ENCODE data around the gene MAMLD1. TPM values are rescaled to one million over a fixed set of nuclear protein-coding genes. Genes with fewer than 3 reads are reported as not detected.

MAMLD1 gene
- total RNA-seq, 1 experiment from 2014 or later = 0.30 TPM

DNA sequence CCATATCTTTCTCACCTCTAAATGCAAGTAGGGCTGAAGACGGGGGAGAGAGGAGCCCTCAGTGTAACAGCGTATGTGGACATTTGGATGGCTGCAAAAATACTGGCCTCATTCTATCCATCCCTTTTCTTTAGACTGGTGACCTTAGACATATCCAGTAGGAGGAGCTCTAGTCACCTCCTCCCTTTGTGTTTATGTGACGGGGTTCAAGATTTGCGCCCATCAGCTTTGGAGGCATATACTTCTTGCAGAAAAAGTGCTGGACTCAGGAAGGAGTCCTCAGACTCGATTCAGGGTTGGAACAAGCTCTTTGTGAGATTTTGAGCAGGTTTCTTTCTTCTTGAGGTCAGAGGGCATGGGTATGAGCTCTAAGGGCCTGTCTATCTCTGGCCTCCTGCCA is 86.2 kb downstream of the MAMLD1 start:
- no peak for DNase-seq (ENCODE audit: low read depth)
- in situ Hi-C loops (cut with HindIII; ENCODE audit: low pct_unique_long_range_greater_than_20kb, low sequenced_read_pairs) = no loop called here

DNA sequence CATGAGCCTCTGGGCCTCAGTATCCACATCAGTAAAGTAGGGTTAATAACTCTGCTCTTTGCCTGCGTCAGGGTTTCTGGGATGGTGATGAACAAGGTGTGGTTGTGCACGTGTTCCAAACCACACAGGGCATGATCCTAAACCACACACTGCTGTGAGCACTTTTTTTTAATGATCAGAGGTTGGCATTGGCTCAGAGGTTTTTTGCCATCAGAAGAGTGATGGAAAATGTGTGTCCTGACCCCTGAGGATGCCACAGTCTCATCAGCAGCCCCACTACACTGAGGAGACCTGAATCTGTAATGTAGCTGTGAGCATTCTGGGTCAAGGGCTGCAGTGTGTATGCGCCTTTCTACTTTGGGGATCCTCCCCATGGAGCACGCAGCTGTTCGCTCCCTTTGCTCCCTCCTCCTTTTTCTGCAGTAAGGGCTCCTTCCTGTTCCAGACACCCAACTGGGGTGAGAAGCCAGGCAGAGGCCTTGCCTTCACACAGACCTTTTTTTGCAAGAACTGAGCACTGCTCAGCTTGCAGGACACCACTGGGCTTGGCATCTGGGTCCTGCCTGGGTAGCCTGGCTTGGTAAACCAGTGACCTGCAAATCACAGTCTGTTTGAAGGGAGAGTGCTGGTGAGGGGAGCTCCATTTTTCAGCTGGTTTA is 87.5 kb downstream of the MAMLD1 start:
- in situ Hi-C loops (cut with HindIII; ENCODE audit: low pct_unique_long_range_greater_than_20kb, low sequenced_read_pairs) = no loop called here
- no peak for DNase-seq (ENCODE audit: low read depth)

- in situ Hi-C loops (cut with HindIII; ENCODE audit: low pct_unique_long_range_greater_than_20kb, low sequenced_read_pairs) = no loop called here
- DNase-seq (ENCODE audit: low read depth) = no peak
These were observed 88.8 kb downstream of the MAMLD1 start for GRCh38 chrX:150451953-150452352.

GRCh38 chrX:150454083-150454482 is 91.0 kb downstream of the MAMLD1 start:
- in situ Hi-C loops (cut with HindIII; ENCODE audit: low pct_unique_long_range_greater_than_20kb, low sequenced_read_pairs) = no loop called here
- no peak for DNase-seq (ENCODE audit: low read depth)

GRCh38 chrX:150454508-150455214 is 91.5 kb downstream of the MAMLD1 start:
- in situ Hi-C loops (cut with HindIII; ENCODE audit: low pct_unique_long_range_greater_than_20kb, low sequenced_read_pairs) = no loop called here
- DNase-seq (ENCODE audit: low read depth) = no peak

GRCh38 chrX:150455215-150455608 is 92.1 kb downstream of the MAMLD1 start:
- DNase-seq (ENCODE audit: low read depth) = no peak
- in situ Hi-C loops (cut with HindIII; ENCODE audit: low pct_unique_long_range_greater_than_20kb, low sequenced_read_pairs) = no loop called here

DNA sequence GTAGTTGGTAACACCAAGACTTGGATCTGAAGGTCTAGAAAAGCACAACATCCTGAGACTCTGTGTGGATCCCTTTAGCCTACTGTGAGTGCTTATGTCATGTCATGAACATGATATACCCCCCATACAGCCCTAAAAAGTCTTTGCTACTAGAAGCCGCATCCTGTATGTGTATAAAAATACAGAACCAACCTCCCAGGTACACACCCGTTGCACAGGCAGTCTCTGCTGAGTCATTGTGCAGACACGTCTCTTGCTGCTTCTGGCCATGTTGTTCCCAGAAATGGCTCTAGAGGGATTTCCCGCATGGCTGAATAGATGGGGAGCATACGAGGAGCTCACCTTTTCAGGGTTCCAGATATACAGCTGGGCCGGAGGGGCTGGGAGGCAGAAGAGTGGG is 93.3 kb downstream of the MAMLD1 start:
- in situ Hi-C loops (cut with HindIII; ENCODE audit: low pct_unique_long_range_greater_than_20kb, low sequenced_read_pairs) = no loop called here
- DNase-seq (ENCODE audit: low read depth) = no peak

DNA sequence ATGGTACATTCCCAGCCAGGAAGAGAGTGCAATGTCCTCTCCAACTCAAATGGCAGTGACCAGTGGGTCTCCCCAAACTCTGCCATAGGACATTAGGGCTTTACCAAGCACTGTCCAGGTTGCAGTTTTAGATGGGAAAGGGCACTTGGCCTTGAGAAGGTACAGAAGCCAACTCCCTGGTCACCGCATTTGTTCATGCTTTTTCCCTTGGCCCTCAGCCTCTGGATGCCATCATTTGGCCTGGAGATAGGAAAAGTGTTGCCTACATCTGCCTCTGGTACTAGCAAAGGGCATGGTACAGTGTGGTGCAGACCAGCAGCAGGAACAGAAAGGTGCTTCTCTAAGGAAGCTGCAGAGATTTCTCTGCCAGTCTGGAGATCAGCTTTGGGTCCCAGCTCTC is 93.8 kb downstream of the MAMLD1 start:
- no peak for DNase-seq (ENCODE audit: low read depth)
- in situ Hi-C loops (cut with HindIII; ENCODE audit: low pct_unique_long_range_greater_than_20kb, low sequenced_read_pairs) = no loop called here

DNA sequence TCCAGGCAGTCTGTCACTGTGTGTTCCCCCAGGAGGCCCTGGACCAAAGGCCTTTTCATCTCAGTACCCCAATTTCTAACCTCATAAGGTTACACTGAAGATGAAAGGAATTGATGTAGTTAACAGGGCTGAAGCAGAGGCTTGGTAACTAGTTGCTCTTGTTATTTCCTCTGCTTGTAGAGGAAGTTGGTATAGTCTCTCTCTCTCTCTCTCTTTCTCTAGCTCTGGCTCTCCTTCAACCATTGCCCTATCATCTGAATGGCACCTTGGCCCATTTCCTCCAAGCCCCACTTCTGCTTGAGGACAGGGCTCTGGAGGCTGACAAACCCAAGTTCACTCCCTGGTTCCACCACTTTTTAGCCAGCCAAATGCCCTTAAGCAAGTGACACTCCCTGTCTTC is 96.1 kb downstream of the MAMLD1 start:
- DNase-seq (ENCODE audit: low read depth) = no peak
- in situ Hi-C loops (cut with HindIII; ENCODE audit: low pct_unique_long_range_greater_than_20kb, low sequenced_read_pairs) = no loop called here

- DNase-seq (ENCODE audit: low read depth) = no peak
- in situ Hi-C loops (cut with HindIII; ENCODE audit: low pct_unique_long_range_greater_than_20kb, low sequenced_read_pairs) = no loop called here
These were observed 96.9 kb downstream of the MAMLD1 start for GRCh38 chrX:150460063-150460462.

DNA sequence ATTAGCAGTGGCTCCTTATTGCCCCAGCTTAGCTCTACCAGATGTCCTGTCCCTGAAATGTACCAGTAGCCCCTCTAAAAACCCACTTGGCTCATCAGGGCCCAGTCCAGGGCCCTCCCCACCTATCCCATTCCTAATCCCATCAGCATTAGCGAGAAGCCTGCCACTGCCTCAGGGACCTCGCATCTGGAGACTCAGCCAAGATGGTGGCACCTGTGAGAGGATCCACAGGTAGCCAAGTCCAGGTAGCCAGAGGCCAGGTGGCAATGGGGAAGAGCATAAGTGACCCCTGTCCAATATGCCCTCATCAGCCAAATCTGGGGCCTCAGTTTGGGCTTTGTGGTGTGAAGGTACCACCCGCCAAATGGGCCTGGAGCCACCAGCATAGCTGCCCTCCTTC is 97.7 kb downstream of the MAMLD1 start:
- DNase-seq (ENCODE audit: low read depth) = no peak
- in situ Hi-C loops (cut with HindIII; ENCODE audit: low pct_unique_long_range_greater_than_20kb, low sequenced_read_pairs) = no loop called here

DNA sequence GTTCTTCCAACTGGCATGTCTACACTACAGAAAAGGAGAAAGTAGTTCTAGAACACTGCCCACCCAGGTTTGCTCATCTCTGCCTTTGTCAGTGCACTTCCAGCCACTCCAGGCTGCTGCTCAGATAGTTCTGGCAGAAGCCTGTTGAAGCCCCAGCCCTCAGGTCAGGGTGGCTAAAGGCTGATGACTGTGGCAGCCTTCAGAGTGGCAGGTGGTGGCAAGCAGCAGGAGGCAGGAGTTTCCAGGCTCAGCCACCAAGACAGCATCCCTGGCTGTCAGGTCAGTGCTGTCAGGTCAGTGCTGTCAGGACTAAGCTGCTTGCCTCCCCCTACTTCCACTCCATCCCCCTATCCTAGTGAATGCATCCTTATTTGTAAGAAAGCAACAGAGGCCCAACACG is 100.4 kb downstream of the MAMLD1 start:
- no peak for DNase-seq (ENCODE audit: low read depth)

GRCh38 chrX:150464001-150464400 is 100.9 kb downstream of the MAMLD1 start:
- no peak for DNase-seq (ENCODE audit: low read depth)
- in situ Hi-C loops (cut with HindIII; ENCODE audit: low pct_unique_long_range_greater_than_20kb, low sequenced_read_pairs) = no loop called here

More for the DNA sequence above, 100.4 kb downstream of the MAMLD1 start:
- in situ Hi-C loops (cut with HindIII; ENCODE audit: low pct_unique_long_range_greater_than_20kb, low sequenced_read_pairs) = no loop called here

- in situ Hi-C loops (cut with HindIII; ENCODE audit: low pct_unique_long_range_greater_than_20kb, low sequenced_read_pairs) = no loop called here
- no peak for DNase-seq (ENCODE audit: low read depth)
These were observed 102.2 kb downstream of the MAMLD1 start for GRCh38 chrX:150465326-150465725.

DNA sequence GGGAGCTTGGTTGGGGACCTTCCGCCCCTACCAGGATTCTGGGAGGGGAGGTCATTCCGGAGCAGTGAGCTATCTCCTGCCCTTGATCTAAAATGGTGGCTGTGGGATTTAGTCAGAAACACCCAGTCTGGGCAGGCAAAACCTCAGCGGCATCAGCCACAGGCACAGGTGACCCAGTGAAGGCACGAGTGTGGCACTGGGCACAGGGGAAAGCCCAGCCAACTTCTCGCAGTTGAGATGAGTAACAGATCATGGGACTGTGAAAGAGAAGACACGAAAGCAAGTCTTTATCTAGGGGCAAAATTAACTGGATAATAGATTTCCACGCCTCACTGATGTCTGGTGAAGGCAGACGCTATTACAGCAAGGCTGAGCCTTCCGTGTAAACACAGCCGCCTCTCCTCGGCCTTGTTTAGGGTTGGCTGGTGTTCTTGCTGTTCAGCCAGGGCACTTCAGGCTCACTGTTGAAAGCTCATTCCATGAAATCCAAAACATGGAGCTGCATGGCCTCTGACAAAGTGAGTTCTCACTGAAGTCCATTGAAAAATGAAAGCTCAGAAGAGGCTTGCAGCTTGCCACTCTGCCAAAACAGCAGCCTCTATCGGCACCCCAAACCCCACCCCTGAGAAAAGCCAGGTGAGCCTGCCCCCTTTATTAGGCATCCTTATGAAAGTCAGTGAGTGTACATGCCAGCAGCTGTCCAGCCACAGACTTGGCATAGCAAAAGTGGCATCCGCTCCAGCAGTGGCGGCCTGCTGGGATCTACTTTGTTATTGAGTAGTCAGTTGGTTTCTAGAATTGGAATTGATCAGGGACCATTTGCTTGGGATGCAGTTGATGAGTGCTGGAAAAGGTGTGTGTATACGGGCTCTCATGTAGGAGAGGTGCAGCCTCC is 103.0 kb downstream of the MAMLD1 start:
- in situ Hi-C loops (cut with HindIII; ENCODE audit: low pct_unique_long_range_greater_than_20kb, low sequenced_read_pairs) = no loop called here

GRCh38 chrX:150472306-150472705 is 109.2 kb downstream of the MAMLD1 start:
- DNase-seq (ENCODE audit: low read depth) = no peak
- in situ Hi-C loops (cut with HindIII; ENCODE audit: low pct_unique_long_range_greater_than_20kb, low sequenced_read_pairs) = no loop called here

More for the DNA sequence above, 103.0 kb downstream of the MAMLD1 start:
- peak; percentile 73 for DNase-seq (ENCODE audit: low read depth)

DNA sequence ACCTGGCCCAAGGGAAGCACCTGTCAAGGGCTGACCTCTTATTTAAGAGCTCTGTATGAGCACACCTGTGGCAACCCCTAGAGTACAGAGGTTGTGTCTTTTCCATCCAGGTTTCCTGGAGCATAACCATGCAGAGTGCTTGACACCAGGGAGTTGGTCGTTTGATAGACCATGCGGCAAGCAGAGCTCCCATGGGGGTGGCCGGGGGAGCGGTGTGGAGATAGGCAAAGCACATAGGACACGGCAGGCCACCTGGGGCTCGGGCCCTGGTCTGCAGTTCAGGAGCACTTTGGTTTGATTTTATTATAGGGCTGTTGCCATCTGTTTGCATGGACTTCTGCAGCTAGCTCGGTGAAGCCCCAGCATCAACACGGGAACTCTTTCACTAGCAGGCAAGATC is 110.3 kb downstream of the MAMLD1 start:
- no peak for DNase-seq (ENCODE audit: low read depth)
- in situ Hi-C loops (cut with HindIII; ENCODE audit: low pct_unique_long_range_greater_than_20kb, low sequenced_read_pairs) = no loop called here

DNA sequence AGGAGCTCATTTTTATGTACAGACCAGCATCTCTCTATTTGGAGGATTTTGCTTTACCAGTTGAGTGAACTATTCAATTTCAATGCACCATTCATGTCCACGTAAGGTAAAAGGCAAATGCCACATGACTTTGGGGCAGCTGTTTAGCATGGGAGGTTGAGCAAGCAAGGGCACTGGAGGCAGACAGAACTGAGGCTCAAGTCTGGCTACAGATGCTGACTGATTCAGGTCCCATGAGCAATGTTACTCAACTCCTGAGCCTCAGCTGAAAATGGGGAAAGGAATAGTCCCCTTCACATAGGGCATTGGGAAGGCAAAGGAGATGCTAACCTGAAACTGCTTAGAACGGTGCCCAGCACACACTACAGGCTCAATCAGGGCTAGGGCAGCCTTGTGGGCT is 112.3 kb downstream of the MAMLD1 start:
- in situ Hi-C loops (cut with HindIII; ENCODE audit: low pct_unique_long_range_greater_than_20kb, low sequenced_read_pairs) = no loop called here
- no peak for DNase-seq (ENCODE audit: low read depth)

GRCh38 chrX:150476164-150476699 is 113.1 kb downstream of the MAMLD1 start:
- in situ Hi-C loops (cut with HindIII; ENCODE audit: low pct_unique_long_range_greater_than_20kb, low sequenced_read_pairs) = no loop called here
- no peak for DNase-seq (ENCODE audit: low read depth)

Data from Caki2 (cell line).